Smooth muscle cell of the umbilical artery (primary cell): ENCODE data around the gene FSTL1. TPM values are rescaled to one million over a fixed set of nuclear protein-coding genes. Genes with fewer than 3 reads are reported as not detected.

ENCODE experiments used
- total RNA-seq: library from RNA; depleted of rRNA; stranded (reverse); fragments of >200 nt; gene quantifications from 2 replicates; pipeline ENCODE4 v1.2.3, GENCODE V29; 2014

The FSTL1 gene, protein sequence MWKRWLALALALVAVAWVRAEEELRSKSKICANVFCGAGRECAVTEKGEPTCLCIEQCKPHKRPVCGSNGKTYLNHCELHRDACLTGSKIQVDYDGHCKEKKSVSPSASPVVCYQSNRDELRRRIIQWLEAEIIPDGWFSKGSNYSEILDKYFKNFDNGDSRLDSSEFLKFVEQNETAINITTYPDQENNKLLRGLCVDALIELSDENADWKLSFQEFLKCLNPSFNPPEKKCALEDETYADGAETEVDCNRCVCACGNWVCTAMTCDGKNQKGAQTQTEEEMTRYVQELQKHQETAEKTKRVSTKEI
- 2,093 and 2,453 TPM in 2 replicates for total RNA-seq

DNA sequence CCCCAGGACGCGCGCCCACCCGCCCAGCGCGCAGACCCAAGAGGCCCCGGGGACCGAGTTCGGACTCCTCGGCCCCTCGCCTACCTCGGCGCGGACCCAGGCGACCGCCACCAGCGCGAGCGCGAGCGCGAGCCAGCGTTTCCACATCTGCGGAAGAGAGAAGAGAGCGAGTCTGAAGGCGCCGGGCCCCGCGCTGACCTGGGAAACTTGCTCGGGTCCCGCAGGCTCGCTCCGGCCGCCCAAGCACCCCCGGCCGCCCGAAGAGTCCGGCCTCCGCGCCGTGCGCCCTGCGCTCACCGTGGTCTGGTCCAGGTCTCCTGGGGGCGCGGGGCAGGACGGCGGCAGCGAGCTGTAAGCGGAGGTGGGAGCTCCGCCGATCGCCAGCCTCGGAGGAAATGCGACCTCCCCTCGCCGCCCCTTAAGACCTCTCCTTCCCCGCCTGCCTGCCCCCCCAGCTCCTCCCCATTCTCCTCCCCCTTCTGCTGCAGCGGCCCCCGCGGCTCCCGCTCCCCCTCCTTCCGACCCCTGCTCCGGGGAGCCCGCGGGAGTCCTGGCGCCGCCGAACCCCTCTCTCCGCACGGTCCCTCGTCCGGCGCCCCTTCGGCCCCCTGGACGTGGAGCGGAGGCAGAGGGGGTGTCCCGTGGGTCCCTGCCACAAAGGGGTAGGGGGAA, at the start of gene FSTL1:
Gene FSTL1 (minus strand): TSS at position 393 of the 672 bp plus-strand sequence. CDS start 246 bp downstream, at position 147.

DNA sequence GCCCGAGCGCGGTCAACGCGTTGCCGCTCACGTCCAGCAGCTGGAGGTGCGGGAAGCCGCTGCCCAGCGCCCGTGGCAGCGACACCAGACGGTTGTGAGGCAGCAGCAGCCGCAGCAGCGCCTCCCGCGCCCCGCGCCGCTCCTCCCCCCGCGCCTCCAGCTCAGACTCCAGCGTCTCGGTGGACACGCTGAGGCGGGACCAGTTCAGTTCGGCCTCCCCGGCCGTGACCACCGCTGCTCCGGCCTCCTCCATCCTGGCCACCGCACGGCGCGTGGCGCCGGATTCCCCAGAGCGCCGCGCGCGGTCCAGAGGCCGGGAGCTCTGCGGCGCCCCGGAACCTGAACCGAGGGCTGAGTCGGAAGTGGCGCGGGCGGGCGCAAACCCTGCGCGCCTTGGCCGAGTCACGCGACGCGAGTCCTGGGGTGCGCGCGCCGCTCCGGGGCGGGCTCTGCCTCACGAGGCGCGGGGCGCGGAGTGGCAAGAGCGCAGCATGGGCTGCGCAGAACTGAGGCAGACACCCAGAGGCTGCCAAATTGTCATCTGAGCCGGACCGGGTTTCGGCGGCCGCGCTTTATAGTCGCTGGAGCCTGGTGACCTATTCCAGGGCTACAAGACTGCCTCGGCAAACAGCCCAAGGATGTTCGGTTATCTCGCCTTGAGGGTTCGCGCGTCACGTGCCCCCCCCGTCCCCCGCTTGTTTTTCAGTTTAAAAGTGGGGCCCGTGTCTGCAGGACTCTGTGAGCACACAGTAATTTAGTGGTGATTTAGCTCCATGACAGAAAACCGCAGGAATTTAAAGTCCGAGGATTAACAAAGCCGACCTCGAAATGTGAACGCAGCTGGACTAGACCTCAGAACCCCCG, 101.6 kb downstream of the FSTL1 start, which contains the start of gene LRRC58:
Gene LRRC58 (minus strand): TSS at position 364 of the 864 bp plus-strand sequence. CDS start 111 bp downstream, at position 253.

Other genes starting within 250 kb of the FSTL1 start
- gene GPR156, start 165.8 kb downstream of the FSTL1 start, total RNA-seq = 0.59 and 0.92 TPM in 2 replicates
- gene LRRC58, start 101.6 kb downstream of the FSTL1 start, total RNA-seq = 20.2 and 26.5 TPM in 2 replicates
- 18.4 and 46.0 TPM in 2 replicates for gene NDUFB4, start 145.3 kb upstream of the FSTL1 start, total RNA-seq
- 2.1 and 3.0 TPM in 2 replicates for gene HGD, start 231.2 kb upstream of the FSTL1 start, total RNA-seq